ENCODE measurements around the gene AUNIP. TPM values are rescaled to one million over a fixed set of nuclear protein-coding genes. Genes with fewer than 3 reads are reported as not detected.

AUNIP gene
- total and polyA plus RNA-seq, 2 donors (not counting 3 experiments of a cell fraction or from before 2014, with no cell fraction given) = 1.8 to 4.5 TPM

- no peaks in the 10 kb centered on the region for H3K9me3 ChIP-seq (replicated peaks; ENCODE audit: control insufficient read depth, insufficient read depth, low read length)
- peak overlapping the region; percentile 33 to 54 (median 43) for H3K4me3 ChIP-seq (replicated peaks in 1 of 3; ENCODE audit: insufficient read depth in 1 of 3, low read depth in 1 of 3, low read length in 3 of 3)
- intact Hi-C loops (cut with micrococcal nuclease) (loop anchor here (1.0 kb wide), 1 partner anchor 15 kb away; the partner anchor contains the start of gene AUNIP), dilution Hi-C loops (cut with MboI; ENCODE audit: extremely low pct_ligation_motif_present, low sequenced_read_pairs) (loop anchor here (25.0 kb wide), 1 partner anchor 113 kb away; the partner anchor contains the start of gene PAFAH2)
- H3K36me3 ChIP-seq (ENCODE audit: control insufficient read depth in 2 of 2, extremely low read depth in 1 of 2, insufficient read depth in 2 of 2, low read length in 2 of 2) = no peaks in the 10 kb centered on the region
- ChIA-PET CTCF (interaction anchor here (1.0 to 2.9 kb wide), 6 partner anchors 13 to 125 kb away, joined by 3 to 20 read pairs (median 4); partner anchors contain the start of gene PAFAH2), POLR2A (interaction anchor here (0.6 kb wide), 1 partner anchor 31 kb away, joined by 3 read pairs; no protein-coding TSS in a partner anchor)
- FAIRE-seq (no peak), DNase-seq (ENCODE audit: low read depth, low spot score) (no peak)
- no peaks in the 10 kb centered on the region for H4K20me1 ChIP-seq (replicated peaks; ENCODE audit: control insufficient read depth, extremely low read depth, insufficient read depth, low read length)
- H3K27me3 ChIP-seq (ENCODE audit: control insufficient read depth in 2 of 2, insufficient read depth in 2 of 2, low read length in 2 of 2) = no peaks in the 10 kb centered on the region
- no peak overlapping the region for H3K27ac ChIP-seq (ENCODE audit: insufficient read depth, low read depth, low read length)
- BruUV-seq (replicated peaks) = no TSS peak
- H2AFZ ChIP-seq (ENCODE audit: low read depth, low read length) = peak overlapping the region; percentile 91
- H3K4me1 ChIP-seq (ENCODE audit: control insufficient read depth, extremely low read depth, insufficient read depth, low read length) = peaks cover 15% of the 10 kb centered on the region
- H3K9ac ChIP-seq (replicated peaks; ENCODE audit: extremely low read depth, insufficient read depth, low read length) = peak overlapping the region; percentile 20
- no peaks in the 10 kb centered on the region for H3K9me1 ChIP-seq (replicated peaks; ENCODE audit: control insufficient read depth, extremely low read depth, insufficient read depth, low read length)
- no peak for TF ChIP-seq FOS (IDR thresholded peaks at IDR 0.05; ENCODE audit: borderline replicate concordance, insufficient read depth, low read length)
- TF ChIP-seq MAX (IDR thresholded peaks at IDR 0.05; ENCODE audit: insufficient read depth, insufficient read length) = no peak
- TF ChIP-seq JUN (IDR thresholded peaks at IDR 0.05; ENCODE audit: borderline replicate concordance, insufficient read depth, insufficient read length, low read depth) = no peak
- no peak for TF ChIP-seq EZH2 (IDR thresholded peaks at IDR 0.05; ENCODE audit: borderline replicate concordance, low read depth, low read length, severe bottlenecking)
- TF ChIP-seq CTCF (IDR thresholded peaks at IDR 0.05; ENCODE audit: extremely low read depth in 1 of 2, insufficient read depth in 1 of 2, low read depth in 1 of 2, low read length in 2 of 2) = no peak
- no peak for TF ChIP-seq POLR2A (IDR thresholded peaks at IDR 0.05; ENCODE audit: low read depth, low read length)
- peak overlapping the region; percentile 45 for H3K4me2 ChIP-seq (ENCODE audit: insufficient read depth, low read length)
- no peaks in the 10 kb centered on the region for H3K79me2 ChIP-seq (ENCODE audit: control insufficient read depth, insufficient read depth, low read length)
Measured at GRCh38 chr1:25874635-25875153, 15.4 kb upstream of the AUNIP start.
